HG02981 (cell line): ENCODE data around the gene ANGPTL2.
A peak's percentile ranks its signal among the peaks of the same experiment; 100 is the strongest.
"Not testable (repeated sequence)": the region's sequence is repeated elsewhere in the genome, so short reads cannot be mapped to it uniquely, and the experiment has no call there.

ENCODE experiments used
- ATAC-seq: cut with Tn5 transposase; IDR thresholded peaks from one replicate; pipeline ENCODE4 v1.9.1; 2021; ENCODE audit warnings: mild to moderate bottlenecking, moderate library complexity; ENCODE audit not compliant: unreplicated experiment

The ANGPTL2 gene

GRCh38 chr9:127155314-127155960 lies 33.0 kb upstream of the ANGPTL2 start:
- ATAC-seq, result no peak

- peak; percentile 57 for ATAC-seq
Measured at GRCh38 chr9:127154390-127155191, 32.2 kb upstream of the ANGPTL2 start.

- no peak for ATAC-seq
Measured at GRCh38 chr9:127154003-127154389, 31.6 kb upstream of the ANGPTL2 start.

- ATAC-seq, result no peak
Measured at GRCh38 chr9:127153501-127153900, 31.1 kb upstream of the ANGPTL2 start.

GRCh38 chr9:127149463-127150390 lies 27.3 kb upstream of the ANGPTL2 start:
- ATAC-seq, result no peak

- no peak for ATAC-seq
Measured at GRCh38 chr9:127149010-127149409, 26.6 kb upstream of the ANGPTL2 start.

GRCh38 chr9:127148014-127148413 lies 25.6 kb upstream of the ANGPTL2 start:
- no peak for ATAC-seq

- no peak for ATAC-seq
Measured at GRCh38 chr9:127147251-127147650, 24.8 kb upstream of the ANGPTL2 start.

GRCh38 chr9:127146841-127147240 lies 24.4 kb upstream of the ANGPTL2 start:
- ATAC-seq, result not testable (repeated sequence)

GRCh38 chr9:127144670-127145445 lies 22.4 kb upstream of the ANGPTL2 start:
- no peak for ATAC-seq

- ATAC-seq, result no peak
Measured at GRCh38 chr9:127143920-127144465, 21.6 kb upstream of the ANGPTL2 start.

GRCh38 chr9:127142931-127143464 lies 20.6 kb upstream of the ANGPTL2 start:
- ATAC-seq, result no peak

GRCh38 chr9:127142291-127142690 lies 19.9 kb upstream of the ANGPTL2 start:
- ATAC-seq, result no peak

GRCh38 chr9:127140842-127141675 lies 18.6 kb upstream of the ANGPTL2 start:
- no peak for ATAC-seq

GRCh38 chr9:127140181-127140580 lies 17.7 kb upstream of the ANGPTL2 start:
- no peak for ATAC-seq

GRCh38 chr9:127139775-127140174 lies 17.3 kb upstream of the ANGPTL2 start:
- no peak for ATAC-seq

- no peak for ATAC-seq
Measured at GRCh38 chr9:127139071-127139731, 16.8 kb upstream of the ANGPTL2 start.

- ATAC-seq, result no peak
Measured at GRCh38 chr9:127138444-127138843, 16.0 kb upstream of the ANGPTL2 start.
